ELF-1 (cell line): ENCODE data around the gene IFT81.
A peak's percentile ranks its signal among the peaks of the same experiment; 100 is the strongest.

Experiments
- DNase-seq: peaks from one replicate; pipeline ENCODE4 v3.0.0-alpha.2; 2016; ENCODE audit warnings: low read depth, low spot score

Gene IFT81

GRCh38 chr12:110157539-110157938 is 33.4 kb downstream of the IFT81 start:
- DNase-seq, result no peak

- DNase-seq, result no peak
Observed at GRCh38 chr12:110159671-110160245, 35.6 kb downstream of the IFT81 start.

- DNase-seq, result no peak
Observed at GRCh38 chr12:110165540-110166159, 41.5 kb downstream of the IFT81 start.

GRCh38 chr12:110168732-110169455 is 44.7 kb downstream of the IFT81 start:
- DNase-seq, result no peak

GRCh38 chr12:110170535-110171185 is 46.5 kb downstream of the IFT81 start:
- no peak for DNase-seq

- DNase-seq, result no peak
Observed at GRCh38 chr12:110171186-110171538, 47.0 kb downstream of the IFT81 start.

- DNase-seq, result no peak
Observed at GRCh38 chr12:110171636-110172035, 47.5 kb downstream of the IFT81 start.

- no peak for DNase-seq
Observed at GRCh38 chr12:110174373-110174996, 50.3 kb downstream of the IFT81 start.

GRCh38 chr12:110175201-110175600 is 51.0 kb downstream of the IFT81 start:
- DNase-seq, result no peak

GRCh38 chr12:110176745-110177144 is 52.6 kb downstream of the IFT81 start:
- no peak for DNase-seq

- no peak for DNase-seq
Observed at GRCh38 chr12:110179291-110179690, 55.1 kb downstream of the IFT81 start.

- DNase-seq, result no peak
Observed at GRCh38 chr12:110180591-110181005, 56.4 kb downstream of the IFT81 start.

- DNase-seq, result no peak
Observed at GRCh38 chr12:110182281-110182680, 58.1 kb downstream of the IFT81 start.

GRCh38 chr12:110183386-110183785 is 59.2 kb downstream of the IFT81 start:
- no peak for DNase-seq

GRCh38 chr12:110185626-110186025 is 61.5 kb downstream of the IFT81 start:
- DNase-seq, result no peak

- no peak for DNase-seq
Observed at GRCh38 chr12:110186059-110186458, 61.9 kb downstream of the IFT81 start.

GRCh38 chr12:110193196-110193595 is 69.0 kb downstream of the IFT81 start:
- no peak for DNase-seq

GRCh38 chr12:110197003-110197402 is 72.8 kb downstream of the IFT81 start:
- DNase-seq, result no peak

GRCh38 chr12:110198386-110198785 is 74.2 kb downstream of the IFT81 start:
- DNase-seq, result no peak

- peak; percentile 7 for DNase-seq
Observed at GRCh38 chr12:110199339-110200123, 75.4 kb downstream of the IFT81 start.

- no peak for DNase-seq
Observed at GRCh38 chr12:110200124-110200417, 75.9 kb downstream of the IFT81 start.

- no peak for DNase-seq
Observed at GRCh38 chr12:110201995-110202394, 77.8 kb downstream of the IFT81 start.
